ENCODE measurements around the gene ALDH1L2.

DNA sequence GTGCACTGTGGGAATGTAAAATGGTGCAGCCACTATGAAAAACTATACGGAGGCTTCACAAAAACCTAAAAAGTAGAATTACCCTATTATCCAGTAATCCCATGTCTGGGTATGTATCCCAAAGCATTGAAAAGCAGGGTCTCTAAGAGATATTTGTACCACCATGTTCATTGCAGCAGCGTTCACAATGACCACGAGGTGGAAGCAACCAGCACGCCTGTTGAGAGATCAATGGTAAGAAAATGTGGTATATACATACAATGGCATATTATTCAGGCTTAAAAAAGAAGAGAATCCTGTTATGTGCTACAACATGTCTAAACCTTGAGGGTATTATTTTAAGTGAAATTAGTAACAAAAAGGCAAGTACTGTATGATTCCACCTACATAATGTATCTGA lies 99.1 kb downstream of the ALDH1L2 start:
- TF ChIP-seq, protein P1, sequence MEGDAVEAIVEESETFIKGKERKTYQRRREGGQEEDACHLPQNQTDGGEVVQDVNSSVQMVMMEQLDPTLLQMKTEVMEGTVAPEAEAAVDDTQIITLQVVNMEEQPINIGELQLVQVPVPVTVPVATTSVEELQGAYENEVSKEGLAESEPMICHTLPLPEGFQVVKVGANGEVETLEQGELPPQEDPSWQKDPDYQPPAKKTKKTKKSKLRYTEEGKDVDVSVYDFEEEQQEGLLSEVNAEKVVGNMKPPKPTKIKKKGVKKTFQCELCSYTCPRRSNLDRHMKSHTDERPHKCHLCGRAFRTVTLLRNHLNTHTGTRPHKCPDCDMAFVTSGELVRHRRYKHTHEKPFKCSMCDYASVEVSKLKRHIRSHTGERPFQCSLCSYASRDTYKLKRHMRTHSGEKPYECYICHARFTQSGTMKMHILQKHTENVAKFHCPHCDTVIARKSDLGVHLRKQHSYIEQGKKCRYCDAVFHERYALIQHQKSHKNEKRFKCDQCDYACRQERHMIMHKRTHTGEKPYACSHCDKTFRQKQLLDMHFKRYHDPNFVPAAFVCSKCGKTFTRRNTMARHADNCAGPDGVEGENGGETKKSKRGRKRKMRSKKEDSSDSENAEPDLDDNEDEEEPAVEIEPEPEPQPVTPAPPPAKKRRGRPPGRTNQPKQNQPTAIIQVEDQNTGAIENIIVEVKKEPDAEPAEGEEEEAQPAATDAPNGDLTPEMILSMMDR (IDR thresholded peaks at IDR 0.05; ENCODE audit: poor library complexity, severe bottlenecking): no peak
- no peak for TF ChIP-seq EZH2 (IDR thresholded peaks at IDR 0.05; ENCODE audit: borderline replicate concordance, insufficient read depth, low read length, poor library complexity, severe bottlenecking)
- TF ChIP-seq EP300 (conservative IDR thresholded peaks at IDR 0.05; ENCODE audit: poor library complexity, severe bottlenecking): no peak
- TF ChIP-seq, protein P2, sequence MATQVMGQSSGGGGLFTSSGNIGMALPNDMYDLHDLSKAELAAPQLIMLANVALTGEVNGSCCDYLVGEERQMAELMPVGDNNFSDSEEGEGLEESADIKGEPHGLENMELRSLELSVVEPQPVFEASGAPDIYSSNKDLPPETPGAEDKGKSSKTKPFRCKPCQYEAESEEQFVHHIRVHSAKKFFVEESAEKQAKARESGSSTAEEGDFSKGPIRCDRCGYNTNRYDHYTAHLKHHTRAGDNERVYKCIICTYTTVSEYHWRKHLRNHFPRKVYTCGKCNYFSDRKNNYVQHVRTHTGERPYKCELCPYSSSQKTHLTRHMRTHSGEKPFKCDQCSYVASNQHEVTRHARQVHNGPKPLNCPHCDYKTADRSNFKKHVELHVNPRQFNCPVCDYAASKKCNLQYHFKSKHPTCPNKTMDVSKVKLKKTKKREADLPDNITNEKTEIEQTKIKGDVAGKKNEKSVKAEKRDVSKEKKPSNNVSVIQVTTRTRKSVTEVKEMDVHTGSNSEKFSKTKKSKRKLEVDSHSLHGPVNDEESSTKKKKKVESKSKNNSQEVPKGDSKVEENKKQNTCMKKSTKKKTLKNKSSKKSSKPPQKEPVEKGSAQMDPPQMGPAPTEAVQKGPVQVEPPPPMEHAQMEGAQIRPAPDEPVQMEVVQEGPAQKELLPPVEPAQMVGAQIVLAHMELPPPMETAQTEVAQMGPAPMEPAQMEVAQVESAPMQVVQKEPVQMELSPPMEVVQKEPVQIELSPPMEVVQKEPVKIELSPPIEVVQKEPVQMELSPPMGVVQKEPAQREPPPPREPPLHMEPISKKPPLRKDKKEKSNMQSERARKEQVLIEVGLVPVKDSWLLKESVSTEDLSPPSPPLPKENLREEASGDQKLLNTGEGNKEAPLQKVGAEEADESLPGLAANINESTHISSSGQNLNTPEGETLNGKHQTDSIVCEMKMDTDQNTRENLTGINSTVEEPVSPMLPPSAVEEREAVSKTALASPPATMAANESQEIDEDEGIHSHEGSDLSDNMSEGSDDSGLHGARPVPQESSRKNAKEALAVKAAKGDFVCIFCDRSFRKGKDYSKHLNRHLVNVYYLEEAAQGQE (IDR thresholded peaks at IDR 0.05; ENCODE audit: borderline replicate concordance): no peak
- TF ChIP-seq MXI1 (conservative IDR thresholded peaks at IDR 0.05; ENCODE audit: poor library complexity, severe bottlenecking): no peak
- no peak for TF ChIP-seq SMC3 (conservative IDR thresholded peaks at IDR 0.05; ENCODE audit: poor library complexity)

Measured in neural cell (in vitro differentiated cells).